Endothelial cell (in vitro differentiated cells): Measurements from ENCODE around the gene PRSS21. TPM values are rescaled to one million over a fixed set of nuclear protein-coding genes. Genes with fewer than 3 reads are reported as not detected.

ENCODE experiments used
- DNase-seq: peaks from one replicate; pipeline ENCODE4 v3.0.0; 2021; ENCODE audit warnings: low spot score
- H3K27ac Mint-ChIP-seq: one replicate; pipeline ENCODE4 v1.8.0; 2021; ENCODE audit warnings: mixed read lengths, inconsistent platforms; ENCODE audit not compliant: unreplicated experiment
- H3K27me3 Mint-ChIP-seq: one replicate; pipeline ENCODE4 v1.8.0; 2021; ENCODE audit warnings: mild to moderate bottlenecking, moderate library complexity, mixed read lengths, inconsistent platforms; ENCODE audit not compliant: unreplicated experiment
- H3K36me3 Mint-ChIP-seq: one replicate; pipeline ENCODE4 v1.8.0; 2021; ENCODE audit warnings: mild to moderate bottlenecking, low read depth, mixed read lengths, inconsistent platforms; ENCODE audit not compliant: unreplicated experiment
- H3K4me1 Mint-ChIP-seq: one replicate; pipeline ENCODE4 v1.8.0; 2021; ENCODE audit warnings: mild to moderate bottlenecking, mixed read lengths, inconsistent platforms; ENCODE audit not compliant: unreplicated experiment
- H3K4me3 Mint-ChIP-seq: one replicate; pipeline ENCODE4 v1.8.0; 2021; ENCODE audit warnings: mild to moderate bottlenecking, mixed read lengths, inconsistent platforms; ENCODE audit not compliant: unreplicated experiment
- H3K9me3 Mint-ChIP-seq: one replicate; pipeline ENCODE4 v1.8.0; 2021; ENCODE audit warnings: mixed read lengths, inconsistent platforms; ENCODE audit not compliant: unreplicated experiment
- CTCF ChIP-seq: fragments of 200-600 bp; sonication (generic); IDR thresholded peaks from one replicate; pipeline ENCODE4 v1.5.0; 2021; ENCODE audit warnings: antibody characterized with exemption; ENCODE audit not compliant: unreplicated experiment
- total RNA-seq: library from RNA; stranded (reverse); fragmentation: NEBNext Ultra II Directional; extraction: Animal tissue kit (Norgen Biotek cat#: 25700); gene quantifications from one replicate; pipeline ENCODE4 v1.2.1, GENCODE V29; 2021; ENCODE audit not compliant: unreplicated experiment

The PRSS21 gene
- total RNA-seq, 1 donor from 2014 or later: not detected

DNA sequence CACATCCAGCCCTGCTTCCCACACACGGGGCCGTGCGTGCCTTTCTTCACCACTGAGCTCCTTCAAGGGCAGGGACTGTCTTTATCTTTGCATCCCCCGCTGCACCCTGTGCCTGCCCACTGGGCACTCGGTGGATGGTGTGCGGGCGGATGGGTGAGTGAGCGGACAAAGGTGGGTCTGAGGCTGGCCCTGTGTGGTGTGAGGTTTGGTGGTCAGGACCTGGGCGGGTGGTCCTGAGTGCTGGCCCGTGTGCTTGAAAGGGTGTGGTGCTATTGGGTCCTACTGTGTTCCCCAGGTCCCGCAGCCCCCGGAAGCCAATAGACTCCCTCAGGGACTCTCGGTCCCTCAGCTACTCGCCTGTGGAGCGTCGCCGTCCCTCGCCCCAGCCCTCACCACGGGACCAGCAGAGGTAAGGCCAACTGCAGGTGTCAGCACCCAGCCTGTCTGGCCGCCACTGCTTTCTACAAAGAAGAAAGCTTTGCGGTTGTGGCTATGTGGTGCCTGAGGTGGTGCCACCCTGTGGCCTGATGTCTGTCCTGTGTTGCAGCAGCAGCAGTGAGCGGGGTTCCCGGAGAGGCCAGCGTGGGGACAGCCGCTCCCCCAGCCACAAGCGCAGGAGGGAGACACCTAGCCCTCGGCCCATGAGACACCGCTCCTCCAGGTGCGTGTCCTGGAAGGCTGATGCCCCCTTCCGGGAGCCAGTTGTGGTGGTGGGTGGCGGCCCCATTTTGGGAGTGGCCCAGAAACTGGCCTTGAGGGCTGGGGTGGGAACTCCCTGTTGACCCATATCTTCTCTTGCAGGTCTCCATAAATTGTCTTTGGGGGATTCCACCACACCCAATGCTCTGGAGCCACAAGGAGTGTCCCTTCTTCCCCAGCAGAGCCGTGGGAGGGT lies 46.7 kb upstream of the PRSS21 start:
- Mint-ChIP-seq H3K27me3 (peaks cover 11% of the 10 kb centered on the region), H3K9me3 (no peaks in the 10 kb centered on the region)

DNA sequence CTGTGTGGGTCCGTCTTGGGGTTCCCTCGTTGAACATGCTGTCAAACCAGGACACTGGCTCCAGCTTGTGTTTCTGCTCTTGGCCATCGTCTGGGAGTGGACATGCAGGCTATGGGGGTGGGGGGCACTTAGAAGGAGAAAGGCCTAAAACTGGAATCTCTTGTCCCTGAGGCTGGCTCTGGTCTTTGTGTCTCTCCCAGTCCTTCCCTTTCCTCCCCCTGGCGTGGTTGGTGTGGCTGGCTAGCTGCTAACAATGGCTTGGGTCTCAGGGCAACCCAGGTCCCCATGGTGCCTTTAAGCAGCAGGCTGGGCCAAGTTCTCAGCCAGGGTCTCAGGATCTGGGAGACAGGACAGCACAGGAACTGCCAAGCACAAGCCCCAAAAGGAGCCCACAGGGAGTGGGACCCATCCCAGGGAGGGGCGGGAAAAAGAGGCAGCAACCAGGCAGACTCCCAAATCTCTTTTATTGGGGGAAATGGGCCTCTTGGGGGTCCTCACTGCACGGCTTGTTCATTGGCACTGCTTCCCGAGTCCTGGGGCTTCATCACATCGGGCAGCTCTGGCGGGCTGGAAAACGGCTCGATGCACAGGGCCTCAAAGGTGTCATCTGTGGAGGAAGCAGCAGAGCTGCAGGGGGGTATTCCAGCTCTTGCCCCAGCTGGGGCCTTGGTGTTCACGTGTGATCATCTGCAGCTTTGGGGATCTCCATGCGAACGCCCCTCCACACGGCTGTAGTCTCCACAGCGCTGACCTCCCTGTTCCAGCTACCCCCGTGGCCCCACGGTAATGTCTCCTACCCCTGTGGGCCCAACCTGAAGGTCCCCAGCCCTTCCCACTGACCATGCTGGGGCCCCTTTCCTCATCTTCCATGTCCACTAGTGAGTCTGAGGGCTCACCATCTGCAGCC lies 45.3 kb upstream of the PRSS21 start:
- TF ChIP-seq CTCF: no peak
- Mint-ChIP-seq H3K4me3 (peak overlapping the region; percentile 73), H3K27ac (peak overlapping the region; percentile 64), H3K27me3 (peaks cover 12% of the 10 kb centered on the region), H3K36me3 (peaks cover 46% of the 10 kb centered on the region), H3K4me1 (peaks cover 11% of the 10 kb centered on the region), H3K9me3 (no peaks in the 10 kb centered on the region)
- no peak for DNase-seq

More for the DNA sequence above, 46.7 kb upstream of the PRSS21 start:
- DNase-seq: no peak
- Mint-ChIP-seq H3K4me1 (peaks cover 7% of the 10 kb centered on the region), H3K36me3 (peaks cover 55% of the 10 kb centered on the region), H3K4me3 (peak overlapping the region; percentile 25), H3K27ac (peak overlapping the region; percentile 66)
- no peak for TF ChIP-seq CTCF

GRCh38 chr16:2773188-2773968 lies 43.7 kb upstream of the PRSS21 start:
- Mint-ChIP-seq H3K27ac (no peak overlapping the region), H3K36me3 (peaks cover 37% of the 10 kb centered on the region), H3K9me3 (no peaks in the 10 kb centered on the region), H3K27me3 (peaks cover 15% of the 10 kb centered on the region), H3K4me1 (peaks cover 19% of the 10 kb centered on the region), H3K4me3 (no peak overlapping the region)
- no peak for DNase-seq
- TF ChIP-seq CTCF: no peak

DNA sequence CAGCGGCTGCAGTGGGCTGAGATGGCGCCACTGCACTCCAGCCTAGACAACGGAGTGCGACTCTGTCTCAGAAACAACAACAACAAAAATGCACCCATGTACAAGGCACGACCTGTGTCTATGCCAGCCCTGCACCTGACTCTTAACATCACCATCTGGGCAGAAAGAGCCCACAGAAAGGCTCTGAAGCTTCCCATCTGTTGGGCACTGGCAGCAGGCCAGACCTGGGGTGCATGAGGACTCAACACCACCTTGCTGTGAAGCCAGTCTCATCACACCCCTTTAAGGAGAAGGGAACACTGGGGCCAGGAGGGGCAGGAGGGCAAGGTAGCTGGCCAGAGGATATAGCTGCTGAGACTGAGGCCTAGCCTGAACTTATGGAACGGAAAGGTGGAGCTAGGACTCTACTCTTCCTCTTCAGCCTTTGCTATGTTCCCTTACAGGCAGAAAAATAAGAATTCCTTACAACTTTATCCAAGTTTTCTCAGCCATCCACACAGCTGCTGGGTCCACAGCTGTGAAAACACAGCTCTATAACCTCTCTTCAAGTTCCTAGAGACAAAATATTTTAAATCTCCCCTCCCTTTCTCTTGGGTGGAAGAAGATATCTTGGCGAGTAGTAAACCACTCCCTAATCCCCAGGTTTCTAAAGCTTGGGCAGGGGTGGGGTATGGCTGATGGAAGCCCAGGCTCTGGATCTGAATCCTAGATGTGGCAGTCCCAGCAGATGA lies 42.7 kb upstream of the PRSS21 start:
- Mint-ChIP-seq H3K4me3 (no peak overlapping the region), H3K27ac (no peak overlapping the region)

More for the DNA sequence above, 42.7 kb upstream of the PRSS21 start:
- H3K4me1 Mint-ChIP-seq: peaks cover 23% of the 10 kb centered on the region
- DNase-seq: no peak
- no peaks in the 10 kb centered on the region for H3K9me3 Mint-ChIP-seq
- TF ChIP-seq CTCF: no peak
- peaks cover 14% of the 10 kb centered on the region for H3K27me3 Mint-ChIP-seq
- H3K36me3 Mint-ChIP-seq: peaks cover 31% of the 10 kb centered on the region
